Skin epidermis (tissue), 12 donors: ENCODE data around the gene ZNF718.
A peak's percentile ranks its signal among the peaks of the same experiment; 100 is the strongest.
"Not testable (repeated sequence)": the region's sequence is repeated elsewhere in the genome, so short reads cannot be mapped to it uniquely, and the experiment has no call there.

ENCODE experiments used
- H3K27ac ChIP-seq, 21 experiments: fragments of 200-600 bp; sonication (generic) in 11 of 21; one replicate each; pipeline ENCODE4 v1.5.0; 2020; ENCODE audit warnings: mild to moderate bottlenecking in 3 of 21, inconsistent platforms in 2 of 21, moderate library complexity in 2 of 21
- H3K4me3 ChIP-seq, 7 experiments: fragments of 200-600 bp; sonication (generic) in 2 of 7; one replicate each; pipeline ENCODE4 v1.5.0; 2020; ENCODE audit warnings: inconsistent platforms in 2 of 7, mild to moderate bottlenecking in 2 of 7, moderate library complexity in 1 of 7

Gene ZNF718

GRCh38 chr4:146621-147020, 22.3 kb downstream of the ZNF718 start:
- H3K27ac ChIP-seq = no peak overlapping the region
- no peak overlapping the region for H3K4me3 ChIP-seq

- Histone ChIP-seq H3K27ac (no peak overlapping the region), H3K4me3 (no peak overlapping the region)
Observed at GRCh38 chr4:147233-147632, 22.9 kb downstream of the ZNF718 start.

- Histone ChIP-seq H3K27ac (no peak overlapping the region), H3K4me3 (no peak overlapping the region)
Observed at GRCh38 chr4:161496-162284, 37.4 kb downstream of the ZNF718 start.

- H3K4me3 ChIP-seq, H3K27ac ChIP-seq: not testable (repeated sequence)
Observed at GRCh38 chr4:169640-170039, 45.3 kb downstream of the ZNF718 start.

- H3K27ac ChIP-seq, H3K4me3 ChIP-seq: not testable (repeated sequence)
Observed at GRCh38 chr4:171318-171717, 47.0 kb downstream of the ZNF718 start.

GRCh38 chr4:173666-174314, 49.5 kb downstream of the ZNF718 start:
- Histone ChIP-seq H3K27ac (no peak overlapping the region), H3K4me3 (no peak overlapping the region)

GRCh38 chr4:175986-176385, 51.7 kb downstream of the ZNF718 start:
- Histone ChIP-seq H3K4me3 (no peak overlapping the region), H3K27ac (no peak overlapping the region)

GRCh38 chr4:176995-177394, 52.7 kb downstream of the ZNF718 start:
- H3K4me3 ChIP-seq = no peak overlapping the region
- H3K27ac ChIP-seq = no peak overlapping the region

- not testable (repeated sequence) for H3K4me3 ChIP-seq
Observed at GRCh38 chr4:182225-182624, 57.9 kb downstream of the ZNF718 start.

GRCh38 chr4:188091-188490, 63.8 kb downstream of the ZNF718 start:
- Histone ChIP-seq H3K4me3 (no peak overlapping the region), H3K27ac (no peak overlapping the region)

More at GRCh38 chr4:182225-182624, 57.9 kb downstream of the ZNF718 start:
- not testable (repeated sequence) for H3K27ac ChIP-seq

GRCh38 chr4:195159-195558, 70.9 kb downstream of the ZNF718 start:
- not testable (repeated sequence) for H3K4me3 ChIP-seq, H3K27ac ChIP-seq

- Histone ChIP-seq H3K4me3 (no peak overlapping the region), H3K27ac (no peak overlapping the region)
Observed at GRCh38 chr4:200936-201335, 76.6 kb downstream of the ZNF718 start.

GRCh38 chr4:202822-203221, 78.5 kb downstream of the ZNF718 start:
- H3K4me3 ChIP-seq, H3K27ac ChIP-seq: not testable (repeated sequence)

GRCh38 chr4:205097-205756, 80.9 kb downstream of the ZNF718 start:
- no peak overlapping the region for H3K4me3 ChIP-seq
- H3K27ac ChIP-seq = no peak overlapping the region

- no peak overlapping the region for H3K4me3 ChIP-seq
Observed at GRCh38 chr4:206054-206453, 81.8 kb downstream of the ZNF718 start.

GRCh38 chr4:208416-209096, 84.3 kb downstream of the ZNF718 start:
- H3K4me3 ChIP-seq, H3K27ac ChIP-seq: not testable (repeated sequence)

More at GRCh38 chr4:206054-206453, 81.8 kb downstream of the ZNF718 start:
- H3K27ac ChIP-seq = no peak overlapping the region

GRCh38 chr4:211033-211511, 86.8 kb downstream of the ZNF718 start:
- Histone ChIP-seq H3K4me3 (no peak overlapping the region), H3K27ac (no peak overlapping the region)

GRCh38 chr4:212438-213188, 88.3 kb downstream of the ZNF718 start:
- Histone ChIP-seq H3K27ac (peak overlapping the region in 11 of 21 experiments; percentile 19 to 80 (median 45)), H3K4me3 (peak overlapping the region; percentile 27 to 48 (median 41))

GRCh38 chr4:213189-213535, 88.9 kb downstream of the ZNF718 start:
- Histone ChIP-seq H3K27ac (peak overlapping the region in 7 of 21 experiments; percentile 19 to 80 (median 45)), H3K4me3 (peak overlapping the region; percentile 27 to 48 (median 41))
